Activated CD4-positive, alpha-beta memory T cell treated with anti-CD3 and anti-CD28 coated beads for 36 hours (primary cell): ENCODE results near the gene GRK4. TPM values are rescaled to one million over a fixed set of nuclear protein-coding genes. Genes with fewer than 3 reads are reported as not detected.

Experiments used
- CTCF ChIA-PET: fragments of 350-600 bp; sonication (Branson Sonifier 250); formaldehyde crosslinking; loops from one replicate; lab custom pipeline; 2021; ENCODE audit warnings: antibody characterized with exemption, inconsistent platforms; lab: Charles Lee
- POLR2A ChIA-PET: fragments of 350-600 bp; sonication (Branson Sonifier 250); formaldehyde crosslinking; loops from one replicate; lab custom pipeline; 2021; ENCODE audit warnings: antibody characterized with exemption; lab: Charles Lee
- DNase-seq: peaks from one replicate; pipeline ENCODE4 v3.0.0-alpha.2; 2020
- H3K27ac Mint-ChIP-seq: one replicate; pipeline ENCODE4 v1.8.0; 2021; ENCODE audit warnings: mixed read lengths
- H3K27me3 Mint-ChIP-seq: one replicate; pipeline ENCODE4 v1.8.0; 2021; ENCODE audit warnings: mixed read lengths
- H3K36me3 Mint-ChIP-seq: one replicate; pipeline ENCODE4 v1.8.0; 2021; ENCODE audit warnings: mixed read lengths
- H3K4me1 Mint-ChIP-seq: one replicate; pipeline ENCODE4 v1.8.0; 2021; ENCODE audit warnings: low read depth, mixed read lengths
- H3K4me3 Mint-ChIP-seq: one replicate; pipeline ENCODE4 v1.8.0; 2021; ENCODE audit warnings: mild to moderate bottlenecking, mixed read lengths
- H3K9me3 Mint-ChIP-seq: one replicate; pipeline ENCODE4 v1.8.0; 2021; ENCODE audit warnings: mixed read lengths
- intact Hi-C: fragments of 100-400 bp; cut with micrococcal nuclease; formaldehyde crosslinking; loops from one replicate; pipeline ENCODE4 v1.15.1; 2023
- total RNA-seq, 2 experiments: library from RNA; stranded (reverse); gene quantifications; one replicate each; pipeline ENCODE4 v1.2.3, GENCODE V29; 2021

The GRK4 gene
- total RNA-seq, 2 experiments from 2014 or later, result 2.3 to 3.0 TPM

GRCh38 chr4:3036131-3036952 is 73.0 kb downstream of the GRK4 start:
- intact Hi-C loops, result no loop called here
- DNase-seq, result no peak
- ChIA-PET POLR2A (no interaction called here), CTCF (interaction anchor here (0.8 to 11.2 kb wide), 8 partner anchors 10 to 273 kb away, joined by 3 to 98 read pairs (median 5); no protein-coding TSS in a partner anchor)
- no peaks in the 10 kb centered on the region for H3K36me3 Mint-ChIP-seq
- no peak overlapping the region for H3K4me3 Mint-ChIP-seq
- H3K4me1 Mint-ChIP-seq, result peaks cover 23% of the 10 kb centered on the region
- H3K27ac Mint-ChIP-seq, result no peak overlapping the region
- H3K9me3 Mint-ChIP-seq, result no peaks in the 10 kb centered on the region
- H3K27me3 Mint-ChIP-seq, result peaks cover 9% of the 10 kb centered on the region

GRCh38 chr4:3037957-3038461 is 74.6 kb downstream of the GRK4 start:
- ChIA-PET POLR2A (interaction anchor here (1.5 kb wide), 1 partner anchor 24 kb away, joined by 5 read pairs; no protein-coding TSS in a partner anchor), CTCF (interaction anchor here (0.6 to 11.2 kb wide), 15 partner anchors 9 to 799 kb away, joined by 3 to 98 read pairs (median 5); partner anchors contain the start of genes GRK4 and NOP14)
- Mint-ChIP-seq H3K4me3 (peak overlapping the region; percentile 23), H3K36me3 (no peaks in the 10 kb centered on the region), H3K27me3 (peaks cover 12% of the 10 kb centered on the region), H3K4me1 (peaks cover 36% of the 10 kb centered on the region), H3K27ac (no peak overlapping the region), H3K9me3 (no peaks in the 10 kb centered on the region)
- DNase-seq, result peak; percentile 41
- intact Hi-C loops, result loop anchor here (1.0 kb wide), 4 partner anchors 24 to 74 kb away; no protein-coding TSS in a partner anchor

DNA sequence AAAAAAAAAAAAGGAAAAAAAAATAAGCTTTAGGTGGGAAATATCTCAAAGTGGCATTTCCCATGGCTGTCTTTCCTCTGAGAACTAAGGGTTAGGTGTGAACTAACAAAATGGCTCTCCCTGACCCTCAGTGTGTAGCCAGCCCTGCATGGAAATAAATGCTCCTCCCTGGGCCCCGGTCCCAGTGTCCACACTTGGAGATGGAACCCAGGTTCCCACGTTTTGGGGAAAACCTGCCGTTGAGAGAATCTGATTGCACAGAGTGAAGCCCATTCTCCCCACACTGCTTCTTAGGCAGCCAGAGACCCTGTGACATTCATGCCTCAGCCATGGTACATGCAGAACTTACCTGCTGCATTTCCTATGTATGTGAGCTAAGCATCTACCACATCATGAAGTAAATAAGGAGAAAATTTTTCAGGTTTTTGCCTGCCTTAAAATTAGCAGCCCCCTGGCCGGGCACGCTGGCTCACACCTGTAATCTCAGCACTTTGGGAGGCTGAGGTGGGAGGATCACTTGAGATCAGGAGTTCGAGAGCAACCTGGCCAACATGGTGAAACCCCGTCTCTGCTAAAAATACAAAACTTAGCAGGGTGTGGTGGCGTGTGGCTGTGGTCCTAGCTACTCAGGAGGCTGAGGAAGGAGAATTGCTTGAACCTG is 76.5 kb downstream of the GRK4 start:
- ChIA-PET CTCF (interaction anchor here (11.2 kb wide), 1 partner anchor 61 kb away, joined by 98 read pairs; no protein-coding TSS in a partner anchor), POLR2A (no interaction called here)
- intact Hi-C loops, result loop anchor here (10.0 kb wide), 1 partner anchor 275 kb away; no protein-coding TSS in a partner anchor
- Mint-ChIP-seq H3K27ac (no peak overlapping the region), H3K27me3 (peaks cover 12% of the 10 kb centered on the region), H3K4me1 (peaks cover 44% of the 10 kb centered on the region), H3K4me3 (no peak overlapping the region), H3K36me3 (no peaks in the 10 kb centered on the region), H3K9me3 (no peaks in the 10 kb centered on the region)
- no peak for DNase-seq

DNA sequence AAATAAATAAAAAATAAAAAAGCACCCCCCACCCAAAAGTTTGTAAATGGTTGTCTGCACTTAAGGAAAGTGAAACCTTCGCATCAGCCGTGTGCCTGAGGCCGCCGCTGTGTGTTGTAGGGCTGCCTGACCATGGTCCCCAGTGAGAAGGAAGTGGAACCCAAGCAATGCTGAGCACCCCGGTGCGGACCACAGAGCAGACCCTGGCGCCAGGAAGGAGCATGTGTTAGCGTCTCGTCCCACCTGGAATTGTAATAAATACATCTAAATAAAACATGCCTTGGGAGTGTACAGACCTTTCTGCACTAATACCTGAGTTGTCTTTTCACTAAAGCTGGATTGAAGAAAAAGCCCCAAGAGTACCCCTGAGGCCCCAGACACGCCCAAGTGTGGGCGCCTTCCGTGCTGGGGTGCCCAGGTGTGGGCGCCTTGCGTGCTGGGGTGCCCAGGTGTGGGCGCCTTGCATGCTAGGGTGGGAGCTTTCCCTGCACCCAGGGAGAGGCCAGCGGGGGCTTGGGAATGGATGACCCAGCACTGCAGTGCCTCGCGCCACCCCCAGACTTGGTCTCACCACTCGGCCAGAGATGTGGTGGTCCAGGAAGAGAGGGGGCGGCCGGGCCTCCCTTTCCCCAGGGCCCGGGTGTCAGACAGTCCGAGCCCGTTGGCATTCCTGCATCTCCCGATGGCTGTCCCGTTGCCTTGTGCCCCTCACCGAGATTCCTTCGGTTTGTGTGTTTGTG is 77.3 kb downstream of the GRK4 start:
- H3K4me1 Mint-ChIP-seq, result peaks cover 52% of the 10 kb centered on the region
- peaks cover 4% of the 10 kb centered on the region for H3K36me3 Mint-ChIP-seq
- H3K27me3 Mint-ChIP-seq, result peaks cover 12% of the 10 kb centered on the region
- no peak overlapping the region for H3K27ac Mint-ChIP-seq
- DNase-seq, result no peak
- intact Hi-C loops, result loop anchor here (10.0 kb wide), 1 partner anchor 276 kb away; no protein-coding TSS in a partner anchor
- ChIA-PET POLR2A (interaction anchor here (0.8 to 1.2 kb wide), 2 partner anchors 31 to 77 kb away, joined by 3 to 4 read pairs; partner anchors contain the start of gene GRK4), CTCF (interaction anchor here (1.0 to 11.2 kb wide), 3 partner anchors 33 to 77 kb away, joined by 3 to 98 read pairs (median 11); partner anchors contain the start of genes GRK4 and NOP14)
- H3K4me3 Mint-ChIP-seq, result peak overlapping the region; percentile 78
- peaks cover 5% of the 10 kb centered on the region for H3K9me3 Mint-ChIP-seq

DNA sequence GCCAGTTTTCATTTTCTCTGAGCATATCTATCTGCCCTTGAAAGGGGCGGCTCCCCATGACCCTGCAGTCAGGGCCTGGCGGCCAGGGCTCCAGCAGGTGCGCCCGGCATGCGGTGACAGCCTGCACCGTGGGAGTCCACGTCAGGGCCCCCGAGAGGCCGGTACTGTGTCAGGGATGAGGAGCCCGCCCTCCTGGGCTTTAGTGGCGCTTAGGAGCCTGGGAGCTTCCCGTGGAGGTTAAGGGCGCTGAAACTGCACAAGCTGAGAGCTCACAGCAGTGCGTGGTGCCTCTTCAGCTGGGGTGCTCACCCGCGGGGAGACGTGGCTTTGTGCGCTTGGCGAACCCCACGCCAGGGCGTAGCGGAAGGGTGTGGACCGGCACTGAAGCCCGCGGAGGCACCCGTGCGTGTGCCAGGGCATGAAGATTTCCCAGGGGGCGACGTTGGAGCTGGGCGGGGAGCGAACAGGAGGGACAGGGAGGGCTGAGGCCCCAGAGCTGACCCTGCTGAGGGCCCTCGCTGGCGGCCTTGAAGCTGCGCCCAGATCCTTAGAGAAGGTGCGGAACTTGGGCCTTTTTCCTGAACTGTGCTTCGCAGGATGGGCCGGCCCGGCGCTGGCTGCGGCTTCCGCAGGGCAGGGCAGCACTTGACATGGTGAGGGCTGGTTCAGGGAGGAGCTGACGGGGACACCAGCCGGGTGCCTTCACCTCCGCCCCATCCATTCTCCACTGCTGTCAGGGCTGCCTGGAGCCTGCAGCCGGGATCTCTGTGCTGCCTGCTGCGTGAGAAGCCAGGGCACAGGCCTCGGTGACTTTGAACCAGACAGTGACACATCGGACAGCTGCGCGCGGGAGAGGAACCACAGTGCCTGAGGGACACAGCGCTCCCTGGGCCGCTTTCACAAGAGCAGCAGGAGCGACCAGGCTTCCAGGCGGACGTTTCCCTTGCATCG is 78.1 kb downstream of the GRK4 start:
- peaks cover 60% of the 10 kb centered on the region for H3K4me1 Mint-ChIP-seq
- ChIA-PET CTCF (interaction anchor here (0.6 to 11.2 kb wide), 10 partner anchors 20 to 470 kb away, joined by 3 to 98 read pairs (median 4); partner anchors contain the start of genes GRK4 and NOP14), POLR2A (interaction anchor here (0.8 to 1.2 kb wide), 3 partner anchors 32 to 79 kb away, joined by 3 to 4 read pairs (median 3); partner anchors contain the start of gene GRK4)
- peak overlapping the region; percentile 78 for H3K4me3 Mint-ChIP-seq
- H3K36me3 Mint-ChIP-seq, result peaks cover 6% of the 10 kb centered on the region
- intact Hi-C loops, result loop anchor here (10.0 kb wide), 1 partner anchor 277 kb away; no protein-coding TSS in a partner anchor
- peak; percentile 62 for DNase-seq
- H3K27me3 Mint-ChIP-seq, result peaks cover 12% of the 10 kb centered on the region
- H3K27ac Mint-ChIP-seq, result no peak overlapping the region
- peaks cover 7% of the 10 kb centered on the region for H3K9me3 Mint-ChIP-seq

DNA sequence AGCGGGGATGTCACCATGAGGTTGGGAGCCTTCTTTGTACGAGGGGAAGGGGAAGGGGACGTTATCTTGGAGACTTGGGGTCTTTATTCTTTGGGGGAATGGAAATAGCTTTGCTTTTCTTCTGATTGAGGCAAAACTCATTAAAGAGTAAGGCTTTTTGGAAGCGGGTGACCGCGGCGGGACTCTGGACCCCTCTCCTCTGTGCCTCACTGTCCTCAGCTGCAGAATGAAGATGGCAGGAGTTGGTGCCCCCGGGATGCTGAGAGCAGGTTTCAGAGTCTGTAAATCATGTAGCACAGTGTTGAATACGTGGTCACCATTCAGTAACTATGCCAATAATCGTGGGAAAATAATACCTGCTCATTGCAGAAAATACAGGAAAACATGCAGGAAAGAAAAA is 78.9 kb downstream of the GRK4 start:
- Mint-ChIP-seq H3K4me3 (peak overlapping the region; percentile 78), H3K36me3 (peaks cover 6% of the 10 kb centered on the region), H3K27ac (no peak overlapping the region), H3K27me3 (peaks cover 8% of the 10 kb centered on the region), H3K9me3 (peaks cover 7% of the 10 kb centered on the region), H3K4me1 (peaks cover 59% of the 10 kb centered on the region)
- CTCF ChIA-PET, result interaction anchor here (0.8 to 1.7 kb wide), 6 partner anchors 19 to 296 kb away, joined by 3 to 11 read pairs (median 4); partner anchors contain the start of genes GRK4 and NOP14
- intact Hi-C loops, result loop anchor here (10.0 kb wide), 1 partner anchor 277 kb away; no protein-coding TSS in a partner anchor
- DNase-seq, result no peak
- POLR2A ChIA-PET, result interaction anchor here (1.0 kb wide), 1 partner anchor 80 kb away, joined by 3 read pairs; no protein-coding TSS in a partner anchor

DNA sequence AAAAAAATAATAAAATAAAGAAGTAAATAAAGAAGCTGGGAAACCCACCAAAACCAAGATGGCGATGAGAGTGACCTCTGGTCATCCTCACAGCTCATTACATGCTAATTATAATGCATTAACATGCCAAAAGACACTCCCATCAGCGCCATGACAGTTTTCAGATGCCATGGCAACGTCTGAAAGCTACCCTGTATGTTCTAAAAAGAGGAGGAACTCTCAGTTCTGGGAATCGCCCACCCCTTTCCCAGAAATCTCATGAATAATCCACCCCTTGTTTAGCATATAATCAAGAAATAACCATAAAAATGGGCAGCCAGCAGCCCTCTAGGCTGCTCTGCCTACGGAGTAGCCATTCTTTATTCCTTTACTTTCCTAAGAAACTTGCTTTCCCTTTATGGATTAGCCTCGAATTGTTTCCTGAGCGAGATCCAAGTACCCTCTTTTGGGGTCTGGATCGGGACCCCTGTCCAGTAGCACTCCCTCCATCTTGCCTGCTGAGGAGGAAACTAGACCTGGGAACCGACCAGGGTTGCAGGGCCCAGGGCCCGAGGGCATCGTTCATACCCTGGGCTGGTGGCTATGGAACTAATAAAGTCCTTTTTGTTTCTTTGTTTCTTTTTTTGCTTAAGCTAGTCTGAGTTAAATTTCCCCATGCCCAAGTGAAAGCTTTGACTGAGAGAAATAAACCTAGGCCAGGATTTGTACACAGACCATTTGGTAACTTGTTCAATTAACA is 80.1 kb downstream of the GRK4 start:
- ChIA-PET CTCF (interaction anchor here (1.6 kb wide), 1 partner anchor 65 kb away, joined by 6 read pairs; no protein-coding TSS in a partner anchor), POLR2A (interaction anchor here (0.6 kb wide), 1 partner anchor 161 kb away, joined by 3 read pairs; no protein-coding TSS in a partner anchor)
- Mint-ChIP-seq H3K4me1 (peaks cover 57% of the 10 kb centered on the region), H3K27me3 (peaks cover 3% of the 10 kb centered on the region), H3K36me3 (peaks cover 6% of the 10 kb centered on the region), H3K4me3 (no peak overlapping the region), H3K9me3 (peaks cover 7% of the 10 kb centered on the region), H3K27ac (peak overlapping the region; percentile 42)
- intact Hi-C loops, result loop anchor here (10.0 kb wide), 1 partner anchor 279 kb away; no protein-coding TSS in a partner anchor
- DNase-seq, result no peak

DNA sequence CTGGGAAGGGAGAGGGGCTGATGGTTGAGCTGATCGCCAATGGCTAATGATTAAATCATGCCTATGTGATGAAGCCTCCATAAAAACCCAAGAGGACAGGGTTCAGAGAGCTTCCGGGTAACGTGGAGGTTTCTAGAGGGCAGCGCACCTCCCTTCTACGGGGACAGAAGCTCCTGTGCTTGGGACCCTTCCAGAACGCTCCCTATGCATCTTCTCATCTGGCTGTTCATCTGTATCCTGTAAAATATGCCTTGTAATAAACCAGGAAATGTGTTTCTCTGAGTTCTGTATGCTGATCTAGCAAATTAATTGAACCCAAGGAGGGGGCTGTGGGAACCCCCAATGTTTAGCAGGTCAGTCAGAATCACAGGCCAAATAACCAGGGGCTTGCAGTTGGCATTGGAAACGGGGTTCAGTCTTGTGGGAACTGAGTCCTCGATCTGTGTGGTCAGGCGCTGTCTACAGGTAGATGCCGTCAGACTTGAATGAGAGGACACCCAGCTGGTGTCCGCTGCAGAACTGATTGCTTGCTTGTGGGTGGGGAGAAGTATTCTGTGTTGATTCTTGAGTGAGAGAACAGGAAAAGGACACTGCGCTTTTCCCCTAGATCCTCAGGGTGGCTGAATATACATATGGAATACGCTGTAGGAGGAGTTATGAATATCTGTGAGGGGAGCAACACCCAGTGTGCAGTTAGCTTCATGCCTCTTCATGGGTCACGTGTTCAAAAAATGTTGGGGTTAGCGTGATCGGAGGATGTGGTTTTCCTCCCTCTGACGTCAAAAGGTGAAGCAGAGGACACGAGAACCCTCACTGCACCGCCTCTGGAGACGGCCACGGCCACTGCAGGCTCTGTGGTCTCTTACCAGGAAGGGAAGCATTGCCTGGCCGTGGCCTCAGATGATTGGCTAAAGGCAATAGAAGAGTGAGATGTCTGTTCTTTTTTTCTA is 81.8 kb downstream of the GRK4 start:
- H3K9me3 Mint-ChIP-seq, result peaks cover 7% of the 10 kb centered on the region
- peaks cover 56% of the 10 kb centered on the region for H3K4me1 Mint-ChIP-seq
- intact Hi-C loops, result loop anchor here (5.0 to 10.0 kb wide), 2 partner anchors 280 to 397 kb away; partner anchors contain the start of gene HGFAC
- peak overlapping the region; percentile 17 for H3K4me3 Mint-ChIP-seq
- H3K27me3 Mint-ChIP-seq, result peaks cover 5% of the 10 kb centered on the region
- H3K27ac Mint-ChIP-seq, result peak overlapping the region; percentile 62
- CTCF ChIA-PET, result interaction anchor here (1.2 to 2.1 kb wide), 4 partner anchors 31 to 108 kb away, joined by 3 to 8 read pairs (median 4); partner anchors contain the start of genes GRK4 and NOP14
- peaks cover 6% of the 10 kb centered on the region for H3K36me3 Mint-ChIP-seq
- peak; percentile 85 for DNase-seq
- POLR2A ChIA-PET, result interaction anchor here (1.0 kb wide), 1 partner anchor 82 kb away, joined by 3 read pairs; the partner anchor contains the start of gene GRK4
